ENCODE data around the gene ARID1A.

- TF ChIP-seq YY1 (IDR thresholded peaks at IDR 0.05; ENCODE audit: low read depth) = no peak
- no peak for TF ChIP-seq CEBPB (IDR thresholded peaks at IDR 0.05)
- no peak for TF ChIP-seq CREB1 (IDR thresholded peaks at IDR 0.05; ENCODE audit: low read depth)
- no peak for TF ChIP-seq TCF12 (IDR thresholded peaks at IDR 0.05; ENCODE audit: low read depth)
- no peak for TF ChIP-seq FOXM1 (IDR thresholded peaks at IDR 0.05; ENCODE audit: borderline replicate concordance, low read depth)
Measured at GRCh38 chr1:26733982-26734381, 38.2 kb downstream of the ARID1A start.

Data from Ishikawa (cell line).